GM04504 (cell line): ENCODE results near the gene TTC24.
"Not testable (repeated sequence)": the region's sequence is repeated elsewhere in the genome, so short reads cannot be mapped to it uniquely, and the experiment has no call there.

Source experiments
- DNase-seq: peaks from one replicate; pipeline ENCODE4 v3.0.0-alpha.2; 2012; ENCODE audit warnings: low read depth

The TTC24 gene

DNA sequence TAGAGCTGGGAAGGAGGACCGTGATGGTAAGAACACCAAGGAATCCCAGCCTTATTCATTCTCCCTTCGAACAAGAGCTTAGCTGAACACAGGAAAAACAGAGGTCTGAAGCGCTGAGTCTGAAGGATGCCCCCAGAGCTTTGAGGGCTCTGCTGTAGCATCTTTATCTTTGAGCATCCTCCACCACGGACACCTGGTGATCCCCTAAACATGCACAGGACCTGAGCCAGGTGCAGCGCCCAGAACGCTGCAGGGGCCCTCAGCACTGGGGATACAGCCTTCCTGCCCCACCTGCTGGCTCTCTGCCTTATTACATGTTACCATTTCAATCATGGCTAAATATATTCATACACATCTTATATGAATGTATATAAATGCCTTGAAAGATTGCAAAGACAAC lies 29.5 kb downstream of the TTC24 start:
- no peak for DNase-seq

DNA sequence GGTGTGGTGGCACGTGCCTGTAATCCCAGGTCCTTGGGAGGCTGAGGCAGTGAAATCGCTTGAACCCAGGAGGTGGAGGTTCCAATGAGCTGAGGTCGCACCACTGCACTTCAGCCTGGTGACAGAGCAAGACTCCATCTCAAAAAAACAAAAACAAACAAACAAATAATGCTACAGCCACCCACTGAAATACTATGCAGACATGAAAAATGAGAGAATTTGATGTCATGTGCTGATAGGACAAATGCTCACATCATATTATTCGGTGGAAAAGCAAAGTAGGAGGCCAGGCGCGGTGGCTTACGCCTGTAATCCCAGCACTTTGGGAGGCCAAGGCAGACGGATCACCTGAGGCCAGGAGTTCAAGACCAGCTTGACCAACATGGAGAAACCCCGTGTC lies 30.5 kb downstream of the TTC24 start:
- DNase-seq, result not testable (repeated sequence)

DNA sequence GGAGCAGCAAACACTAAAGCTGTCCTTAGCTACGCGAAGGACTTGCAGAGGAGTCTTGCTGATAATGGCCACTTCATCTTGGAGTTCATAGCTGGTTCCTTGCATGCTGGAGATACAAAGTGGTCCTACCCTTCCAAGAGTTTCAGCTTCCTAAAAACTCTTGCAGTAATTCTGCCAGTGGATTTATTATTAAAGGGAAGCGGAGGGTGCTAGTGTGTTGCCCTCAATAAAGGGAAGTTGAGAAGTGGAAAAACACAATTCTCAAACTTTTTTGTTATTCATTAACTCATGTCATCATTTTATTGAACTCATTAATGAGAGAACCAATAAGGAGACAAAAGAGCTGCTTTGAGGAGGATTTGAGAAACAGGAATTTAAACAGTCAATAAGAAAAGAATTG lies 33.1 kb downstream of the TTC24 start:
- no peak for DNase-seq

DNA sequence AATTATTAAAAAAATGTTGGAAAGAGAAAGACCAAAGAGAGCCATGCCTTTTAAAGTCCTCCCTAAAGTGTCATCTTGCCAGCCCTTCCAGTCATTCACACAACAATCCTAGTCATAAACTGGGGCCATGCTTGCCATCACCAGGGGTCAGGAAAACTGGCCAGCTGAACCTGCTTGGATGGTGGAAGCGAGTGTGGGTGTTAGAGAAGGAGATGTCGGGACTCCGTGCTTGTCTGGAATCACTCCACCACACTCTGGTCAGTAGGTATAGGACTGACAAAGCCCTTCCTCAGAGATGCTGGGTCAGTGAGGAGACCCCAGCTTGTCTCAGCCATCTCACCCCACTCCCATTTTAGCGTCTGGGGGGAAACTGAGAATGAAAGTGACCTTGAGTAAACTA lies 36.4 kb downstream of the TTC24 start:
- DNase-seq, result no peak

DNA sequence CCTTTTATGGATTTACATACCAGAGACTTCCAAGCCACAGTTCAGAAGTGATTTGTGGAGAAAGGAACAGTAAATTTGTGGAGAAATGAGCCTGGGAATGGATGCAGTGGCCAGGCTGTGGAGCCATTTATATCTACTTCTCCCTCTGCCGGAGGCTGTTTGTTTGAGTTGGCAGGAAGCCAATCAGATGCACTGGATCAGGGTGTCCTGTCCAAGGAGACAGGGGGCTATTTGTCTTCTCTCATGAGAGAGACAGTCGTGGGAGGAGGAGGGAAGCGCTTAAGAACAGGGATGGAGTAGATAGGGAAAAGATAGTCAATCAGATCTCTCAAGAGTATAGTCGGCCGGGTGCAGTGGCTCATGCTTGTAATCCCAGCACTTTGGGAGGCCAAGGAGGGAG lies 36.9 kb downstream of the TTC24 start:
- no peak for DNase-seq

DNA sequence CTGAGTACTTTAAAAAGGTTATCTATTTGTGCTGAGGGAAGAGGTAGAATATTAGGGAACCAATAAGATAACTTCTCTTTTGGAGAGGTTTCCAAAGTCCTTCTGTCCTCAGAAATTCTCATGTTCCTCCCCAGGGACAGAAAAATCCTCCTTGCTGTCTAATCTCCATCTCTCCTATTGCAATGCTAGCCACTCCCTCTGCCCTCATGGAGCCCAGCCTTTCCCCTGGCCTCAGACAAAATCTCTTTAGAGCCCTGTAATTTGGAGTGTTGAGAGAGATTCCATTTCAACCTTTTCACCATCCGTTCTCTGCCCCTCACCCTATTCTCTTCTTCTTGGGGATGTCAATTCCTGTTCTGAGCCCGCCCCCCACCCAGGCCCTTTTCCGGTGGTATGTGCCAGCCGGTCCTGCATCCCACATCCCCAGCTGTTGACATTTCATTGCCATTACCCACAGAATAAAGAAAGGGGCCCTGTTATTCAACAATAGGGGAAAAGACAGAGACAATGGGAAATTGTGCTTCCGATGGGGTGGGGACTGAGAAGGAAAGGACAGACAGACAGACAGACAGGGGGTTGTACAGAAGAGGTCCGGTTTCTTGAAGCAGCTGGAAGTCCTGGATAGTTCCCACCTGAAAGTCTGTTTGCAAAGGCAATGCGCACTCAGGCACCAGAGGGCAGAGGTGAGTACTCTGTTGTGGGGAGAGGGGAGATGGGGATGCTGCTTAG lies 39.5 kb downstream of the TTC24 start, which contains the start of gene HAPLN2:
HAPLN2 (plus strand) TSS at position 563 of the 729 bp plus-strand sequence. CDS start 4,076 bp downstream, outside the sequence.
- DNase-seq, result no peak

DNA sequence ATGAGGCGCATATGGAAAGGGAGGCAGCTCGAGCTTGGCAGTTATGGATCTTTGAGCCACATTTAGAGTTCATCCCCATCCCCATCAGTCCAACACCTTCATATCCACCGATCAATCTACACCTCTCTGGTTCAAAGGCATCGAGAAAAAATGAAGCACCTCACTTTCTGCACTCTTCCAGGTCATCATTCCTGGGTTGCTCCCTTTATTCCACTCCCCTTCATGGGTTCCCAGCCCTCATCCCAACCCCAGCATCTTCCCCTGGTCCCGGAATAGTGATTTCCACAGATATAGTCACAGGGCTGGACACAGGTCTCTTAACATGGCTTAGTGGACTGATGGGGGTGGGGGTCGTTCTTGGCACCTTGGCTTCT lies 40.0 kb downstream of the TTC24 start:
- no peak for DNase-seq

DNA sequence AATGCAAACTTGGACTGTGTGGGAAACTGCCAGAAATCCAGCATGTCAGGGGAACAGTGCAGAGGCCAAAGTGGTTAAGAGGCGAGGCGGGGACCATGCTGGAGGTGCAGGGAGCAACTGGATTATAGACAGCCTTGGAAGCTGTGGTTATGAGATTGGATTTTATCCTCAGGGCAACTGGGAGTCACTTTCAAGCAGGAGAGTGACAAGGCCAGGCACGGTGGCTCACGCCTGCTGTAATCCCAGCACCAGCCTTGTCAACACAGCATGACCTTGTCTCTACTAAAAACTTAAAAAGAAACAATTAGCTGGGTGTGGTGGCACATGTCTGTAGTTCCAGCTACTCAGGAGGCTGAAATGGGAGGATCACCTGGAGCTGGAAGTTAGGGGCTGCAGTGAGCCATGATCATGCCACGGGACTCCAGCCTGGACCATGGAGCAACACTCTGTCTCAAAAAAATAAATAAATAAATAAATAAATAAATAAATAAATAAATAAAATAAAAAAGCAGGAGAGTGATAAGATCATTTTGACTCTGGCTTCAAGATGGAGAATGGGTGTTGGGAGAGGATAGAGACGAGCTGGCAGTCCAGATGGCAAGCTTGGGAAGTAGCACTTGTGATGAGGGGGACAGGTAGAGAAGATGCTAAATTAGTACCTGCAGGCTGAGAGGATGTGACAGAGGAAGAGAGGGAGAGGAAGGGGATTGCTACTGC lies 43.2 kb downstream of the TTC24 start:
- DNase-seq, result no peak

DNA sequence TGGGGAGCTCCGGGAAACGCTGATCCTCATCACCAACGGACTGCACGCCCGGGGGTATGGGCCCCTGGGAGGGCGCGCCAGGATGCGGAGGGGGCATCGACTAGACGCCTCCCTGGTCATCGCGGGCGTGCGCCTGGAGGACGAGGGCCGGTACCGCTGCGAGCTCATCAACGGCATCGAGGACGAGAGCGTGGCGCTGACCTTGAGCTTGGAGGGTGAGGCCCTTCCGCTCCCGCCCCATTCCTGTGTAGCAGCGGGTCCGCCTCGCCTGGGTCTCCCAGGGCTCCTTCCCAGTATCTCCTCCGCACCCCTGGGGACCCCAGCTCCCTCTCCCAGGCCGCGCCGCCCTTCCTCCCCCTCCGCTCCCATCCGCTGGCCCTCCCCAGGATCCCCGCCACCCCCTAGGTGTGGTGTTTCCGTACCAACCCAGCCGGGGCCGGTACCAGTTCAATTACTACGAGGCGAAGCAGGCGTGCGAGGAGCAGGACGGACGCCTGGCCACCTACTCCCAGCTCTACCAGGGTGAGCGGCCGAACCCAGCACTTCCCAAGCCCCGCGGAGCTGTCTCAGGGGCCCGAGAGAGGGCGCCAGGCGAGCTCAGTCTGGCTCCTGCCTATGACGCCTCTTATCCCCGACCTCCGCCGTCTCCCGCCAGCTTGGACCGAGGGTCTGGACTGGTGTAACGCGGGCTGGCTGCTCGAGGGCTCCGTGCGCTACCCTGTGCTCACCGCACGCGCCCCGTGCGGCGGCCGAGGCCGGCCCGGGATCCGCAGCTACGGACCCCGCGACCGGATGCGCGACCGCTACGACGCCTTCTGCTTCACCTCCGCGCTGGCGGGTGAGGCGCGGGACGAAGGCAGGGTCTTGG lies 44.7 kb downstream of the TTC24 start:
- DNase-seq, result no peak

DNA sequence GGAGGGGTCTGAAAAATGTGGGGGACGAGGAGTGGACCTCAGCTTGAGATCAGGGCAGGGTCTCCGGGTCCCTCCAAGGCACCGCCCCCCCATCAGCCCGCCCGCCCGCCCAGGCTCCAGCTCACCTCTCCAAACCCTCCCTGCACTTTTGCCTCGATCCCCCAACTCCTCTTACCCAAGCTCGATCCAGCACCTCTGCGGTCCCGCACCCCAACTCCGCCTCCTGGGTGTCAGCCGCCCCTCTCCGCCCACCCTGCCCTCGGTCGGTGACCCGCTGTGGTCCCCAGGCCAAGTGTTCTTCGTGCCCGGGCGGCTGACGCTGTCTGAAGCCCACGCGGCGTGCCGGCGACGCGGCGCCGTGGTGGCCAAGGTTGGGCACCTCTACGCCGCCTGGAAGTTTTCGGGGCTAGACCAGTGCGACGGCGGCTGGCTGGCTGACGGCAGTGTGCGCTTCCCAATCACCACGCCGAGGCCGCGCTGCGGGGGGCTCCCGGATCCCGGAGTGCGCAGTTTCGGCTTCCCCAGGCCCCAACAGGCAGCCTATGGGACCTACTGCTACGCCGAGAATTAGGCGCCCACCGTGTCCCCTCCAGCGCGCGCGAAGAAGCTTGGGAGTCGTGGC lies 45.4 kb downstream of the TTC24 start:
- DNase-seq, result no peak

DNA sequence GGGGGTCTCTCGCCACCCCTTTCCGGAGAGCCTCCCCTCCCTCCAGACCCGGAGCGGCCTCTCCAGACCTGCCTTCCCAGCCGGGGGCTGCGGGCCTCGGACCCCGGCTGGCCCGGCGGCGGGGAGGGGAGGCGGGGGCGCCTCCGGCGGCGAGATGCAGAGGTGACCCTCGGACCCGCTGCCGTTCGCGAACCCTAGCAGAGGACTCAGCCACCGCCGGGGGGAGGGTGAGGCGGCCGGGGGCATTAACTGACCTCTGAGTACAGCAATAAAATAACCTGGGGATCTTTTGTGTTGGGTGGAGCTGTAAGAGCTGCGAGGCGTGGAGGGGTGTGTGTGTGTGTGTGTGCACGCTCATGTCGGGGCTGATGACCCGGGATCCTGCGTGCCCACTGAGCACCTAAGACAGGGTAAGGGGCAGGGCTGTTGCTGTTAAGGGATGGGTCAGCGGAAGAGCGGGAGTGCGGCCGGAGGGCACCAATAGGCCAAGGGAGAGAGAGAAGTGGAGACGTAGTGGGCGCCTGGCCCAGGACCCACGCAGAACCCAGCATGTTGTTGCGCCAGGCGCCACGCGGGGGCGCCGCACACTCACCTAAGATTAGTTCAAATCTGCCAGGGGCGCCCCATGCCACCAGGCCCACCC lies 46.0 kb downstream of the TTC24 start:
- no peak for DNase-seq

DNA sequence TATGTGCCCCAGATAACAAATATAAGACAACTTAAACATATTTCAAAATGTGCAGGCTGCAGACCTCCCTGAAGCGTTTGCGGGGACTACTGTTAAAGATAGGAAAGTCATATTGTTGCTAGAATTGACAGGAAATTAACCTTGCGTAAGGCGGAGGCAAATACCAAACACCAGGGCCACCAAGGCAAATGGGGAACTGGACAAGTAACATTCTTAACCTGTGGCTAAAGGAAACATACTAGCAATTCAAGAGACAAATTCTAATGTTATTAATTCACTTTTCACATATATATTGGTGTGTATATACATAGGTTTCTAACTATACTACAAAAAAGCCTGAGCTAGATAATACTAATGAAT lies 46.5 kb downstream of the TTC24 start:
- no peak for DNase-seq

DNA sequence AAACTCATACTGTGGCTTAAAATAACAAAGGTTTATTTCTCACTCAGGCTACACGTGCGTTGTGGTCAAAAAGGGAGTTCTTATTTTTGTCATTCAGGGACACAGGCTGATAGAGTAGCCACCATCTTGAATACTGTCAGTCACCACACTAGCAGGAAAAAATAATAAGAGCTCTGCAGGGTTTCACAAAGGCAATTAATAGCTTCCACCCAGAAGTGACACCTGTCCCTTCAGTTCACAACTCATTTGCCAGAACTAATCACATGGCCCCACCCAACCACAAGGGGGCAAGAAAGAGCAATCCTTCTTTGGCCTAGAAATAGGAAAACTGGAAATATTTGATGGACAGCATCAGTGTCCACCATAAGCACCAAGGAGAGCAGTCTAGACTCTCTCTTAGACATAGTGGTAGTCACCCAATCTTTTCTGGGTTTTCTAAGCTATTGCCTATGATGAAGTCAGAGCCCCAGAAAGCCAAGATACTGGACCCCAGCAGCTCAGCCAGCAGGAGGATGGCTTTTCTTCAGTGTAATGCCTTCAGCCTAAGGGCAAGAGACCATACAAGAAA lies 47.9 kb downstream of the TTC24 start:
- no peak for DNase-seq

DNA sequence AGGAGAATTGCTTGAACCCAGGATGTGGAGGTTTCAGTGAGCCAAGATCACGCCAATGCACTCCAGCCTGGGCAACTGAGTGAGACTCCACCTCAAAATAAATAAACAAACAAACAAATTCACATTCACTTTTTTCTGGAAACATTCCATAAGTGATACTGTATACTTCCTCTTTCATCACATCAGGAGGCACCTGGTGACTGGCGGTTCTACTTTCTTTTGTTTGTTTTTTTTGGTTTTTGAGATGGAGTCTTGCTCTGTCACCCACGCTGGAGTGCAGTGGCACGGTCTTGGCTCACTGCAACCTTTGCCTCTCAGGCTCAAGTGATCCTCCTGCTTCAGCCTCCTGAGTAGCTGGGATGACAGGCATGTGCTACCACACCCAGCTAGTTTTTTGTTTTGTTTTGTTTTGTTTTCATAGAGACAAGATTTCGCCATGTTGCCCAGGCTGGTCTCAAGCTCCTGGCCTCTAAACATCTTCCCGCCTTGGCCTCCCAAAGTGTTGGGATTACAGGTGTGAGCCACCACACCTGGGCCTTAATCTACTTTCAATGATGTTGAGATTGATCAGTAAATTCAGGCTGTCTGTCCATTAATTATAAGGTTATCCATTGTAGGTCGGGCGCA lies 50.4 kb downstream of the TTC24 start:
- no peak for DNase-seq

DNA sequence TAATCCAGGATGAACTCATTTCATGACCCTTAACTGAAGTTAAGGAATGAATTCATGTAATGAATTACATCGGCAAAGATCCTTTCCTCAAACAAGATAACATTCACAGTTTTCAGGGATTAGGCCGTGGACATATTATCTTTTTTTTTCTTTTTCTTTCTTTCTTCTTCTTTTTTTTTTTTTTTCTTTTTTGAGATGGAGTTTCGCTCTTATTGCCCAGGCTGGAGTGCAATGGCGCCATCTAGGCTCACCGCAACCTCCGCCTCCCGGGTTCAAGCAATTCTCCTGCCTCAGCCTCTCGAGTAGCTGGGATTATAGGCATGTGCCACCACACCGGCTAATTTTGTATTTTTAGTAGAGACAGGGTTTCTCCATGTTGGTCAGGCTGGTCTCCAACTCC lies 51.6 kb downstream of the TTC24 start:
- DNase-seq, result not testable (repeated sequence)

DNA sequence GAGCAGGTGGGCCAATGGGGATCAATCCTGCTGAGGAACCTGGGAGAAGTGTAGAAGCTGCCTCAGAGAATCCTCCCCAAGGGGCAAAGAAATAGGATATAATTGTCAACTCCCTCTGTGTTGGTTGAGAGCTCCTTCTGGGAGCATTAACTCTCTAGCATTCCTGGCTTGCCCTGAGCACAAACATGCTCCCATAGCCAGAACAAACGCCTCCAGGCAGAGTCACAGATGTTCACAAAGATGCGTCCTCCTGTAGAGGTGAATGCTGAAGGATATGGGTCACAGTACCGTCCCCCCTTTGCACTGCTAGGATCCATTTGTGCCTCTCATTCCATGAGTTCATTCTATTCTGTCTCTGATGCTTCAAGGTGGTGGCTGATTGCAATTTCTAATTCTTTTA lies 52.8 kb downstream of the TTC24 start:
- no peak for DNase-seq
